Stimulated activated CD4-positive, alpha-beta T cell treated with anti-CD3 and anti-CD28 coated beads, Interleukin-2, amount 100 ng/mL, for 48 hours (primary cell): ENCODE data around the gene FHAD1.

Source experiments
- DNase-seq, 2 donors: peaks; one replicate each; pipeline ENCODE4 v3.0.0-alpha.2; 2020

The FHAD1 gene

DNA sequence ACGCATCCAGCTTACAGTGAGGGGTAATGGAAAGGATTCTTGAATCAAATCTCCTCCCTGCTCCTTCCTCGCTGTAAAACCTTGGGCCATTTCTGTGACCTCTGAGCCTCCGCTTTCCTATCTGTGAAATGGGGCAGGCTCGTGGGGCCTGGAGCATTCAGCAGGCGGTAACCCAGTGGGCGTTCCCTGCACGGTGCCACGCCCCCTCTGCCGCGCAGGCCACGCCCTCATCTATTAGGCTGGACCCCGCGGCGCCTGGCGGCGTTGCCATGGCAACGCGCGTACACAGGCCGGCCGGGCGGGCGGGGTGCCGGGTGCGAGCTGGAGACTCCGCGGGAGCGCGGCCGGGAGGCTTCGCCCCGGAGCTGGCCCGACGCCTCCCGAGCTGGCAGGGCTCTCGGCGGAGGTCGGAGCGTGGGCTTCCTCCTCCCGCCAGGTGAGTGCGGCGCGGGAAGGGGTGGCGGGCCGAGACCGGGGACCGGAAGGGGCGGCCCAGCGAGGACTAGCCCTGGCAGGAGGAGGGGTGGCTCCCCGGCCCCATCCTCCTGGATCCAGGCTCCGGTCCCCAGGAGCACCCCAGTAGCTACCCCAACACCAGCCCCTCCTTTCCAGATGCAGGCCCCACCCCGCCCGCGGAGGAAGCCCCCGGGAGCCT lies at the start of gene FHAD1:
Gene FHAD1, plus strand, starts transcription at position 264 of the 655 bp plus-strand sequence. CDS start 4,562 bp downstream, outside the sequence.
- DNase-seq, result peak; percentile 35 to 40

DNA sequence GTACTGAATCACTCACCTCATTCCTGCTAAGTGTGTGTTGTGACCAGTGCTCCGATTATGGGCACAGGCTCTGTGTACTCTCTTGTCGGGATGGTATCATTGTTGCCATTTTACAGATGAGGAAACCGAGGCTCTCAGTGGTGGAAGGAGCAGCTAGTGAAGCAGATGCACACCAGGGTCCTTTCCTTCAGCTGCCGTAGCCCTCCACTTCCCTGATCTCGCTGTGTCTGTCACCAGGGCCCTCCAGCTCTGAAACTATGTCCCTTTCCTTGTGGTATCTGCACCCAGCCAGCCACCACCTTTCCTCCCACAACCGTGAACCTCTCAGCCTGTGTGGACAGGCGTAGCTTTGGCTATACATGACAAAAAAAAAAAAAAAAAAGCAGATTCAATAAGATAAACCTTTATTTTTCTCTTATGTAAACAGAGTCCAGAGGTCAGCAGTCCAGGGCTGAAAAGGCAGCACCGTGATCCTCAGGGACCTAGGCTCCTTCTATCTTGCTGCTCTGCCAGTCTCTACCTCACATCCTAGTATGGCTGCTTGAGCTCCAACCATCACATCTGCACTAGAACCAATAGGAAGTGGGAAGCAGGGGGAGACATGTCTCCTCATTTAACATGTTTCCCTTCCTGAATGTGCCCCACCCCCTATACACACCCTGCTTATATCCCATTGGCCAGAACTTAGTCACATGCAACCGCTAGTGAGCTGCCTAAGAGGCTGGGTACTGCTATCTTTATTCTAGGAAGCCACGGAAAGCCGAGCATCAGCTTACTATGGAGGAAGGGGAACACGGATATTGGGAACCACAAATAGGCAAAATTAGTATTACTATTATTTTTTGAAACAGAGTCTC lies 49.2 kb upstream of the FHAD1 start:
- no peak for DNase-seq

DNA sequence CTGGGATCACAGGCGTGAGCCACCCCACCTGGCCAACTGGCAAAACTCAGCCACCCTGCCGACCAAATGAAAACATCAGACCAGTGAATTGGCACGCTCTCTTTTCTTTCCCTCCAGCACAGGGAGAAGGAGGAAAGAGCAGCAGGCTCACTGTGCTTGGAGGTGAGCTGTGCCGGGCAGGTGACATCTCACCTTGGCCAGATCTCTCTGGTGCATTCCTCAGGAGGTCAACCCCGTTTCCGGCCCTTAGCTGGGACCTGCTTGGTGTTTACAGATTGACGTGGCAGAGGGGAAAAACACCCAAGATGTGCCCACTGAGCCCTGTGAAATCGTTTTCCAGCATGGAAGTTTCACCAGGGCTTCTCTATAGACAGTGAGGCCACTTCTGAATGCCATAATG lies 48.3 kb upstream of the FHAD1 start:
- no peak for DNase-seq

DNA sequence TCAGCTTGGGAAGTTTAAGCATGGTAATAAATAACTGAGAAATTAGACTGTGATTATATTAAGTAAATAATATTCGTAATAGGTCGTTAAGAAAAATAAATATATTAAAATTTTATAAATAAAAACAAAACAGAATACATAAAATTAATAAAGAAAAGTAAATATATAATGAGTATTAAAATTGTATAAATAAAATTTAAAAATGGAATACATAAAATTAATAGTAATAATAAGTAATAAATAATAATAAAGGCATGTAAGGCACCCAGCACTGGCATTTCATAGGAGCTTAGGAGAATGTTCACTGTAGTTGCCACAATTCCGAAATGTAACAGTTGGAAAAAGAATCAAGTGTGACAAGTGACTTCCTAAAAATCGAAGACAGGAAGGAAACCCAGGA lies 45.8 kb upstream of the FHAD1 start:
- DNase-seq, result no peak

DNA sequence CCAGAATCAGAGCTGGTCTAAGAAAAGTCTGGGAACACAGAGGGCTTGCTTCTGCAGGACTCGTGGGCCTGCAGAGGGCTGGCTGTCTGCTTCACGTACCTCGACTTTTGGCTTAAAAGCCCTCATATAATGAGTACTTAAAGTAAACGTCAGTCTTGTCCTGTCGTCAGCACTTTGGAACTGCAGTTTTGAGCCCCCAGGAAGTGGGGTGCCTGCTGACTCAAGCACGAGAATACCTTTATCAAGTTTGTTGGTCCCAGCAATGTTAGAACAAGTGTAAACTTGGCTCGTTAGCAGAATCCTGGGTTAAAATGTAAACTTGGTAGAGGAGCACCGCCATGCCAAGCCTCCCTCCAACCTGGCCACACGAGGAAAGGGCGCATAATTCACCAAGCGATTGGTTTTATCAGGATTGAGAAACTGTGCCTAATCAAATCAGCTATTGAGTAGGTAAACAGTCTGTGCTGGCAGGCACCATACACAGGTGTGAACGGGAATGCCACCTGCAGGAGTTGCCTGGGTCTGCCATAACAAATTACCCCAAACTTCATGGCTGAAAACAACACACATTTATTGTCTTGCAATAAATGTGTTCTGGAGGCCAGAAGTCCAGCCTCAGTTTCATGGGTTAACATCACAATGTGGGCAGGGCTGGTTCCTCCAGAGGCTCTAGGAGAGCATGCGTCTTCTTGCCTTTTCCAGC lies 45.0 kb upstream of the FHAD1 start:
- DNase-seq, result no peak

DNA sequence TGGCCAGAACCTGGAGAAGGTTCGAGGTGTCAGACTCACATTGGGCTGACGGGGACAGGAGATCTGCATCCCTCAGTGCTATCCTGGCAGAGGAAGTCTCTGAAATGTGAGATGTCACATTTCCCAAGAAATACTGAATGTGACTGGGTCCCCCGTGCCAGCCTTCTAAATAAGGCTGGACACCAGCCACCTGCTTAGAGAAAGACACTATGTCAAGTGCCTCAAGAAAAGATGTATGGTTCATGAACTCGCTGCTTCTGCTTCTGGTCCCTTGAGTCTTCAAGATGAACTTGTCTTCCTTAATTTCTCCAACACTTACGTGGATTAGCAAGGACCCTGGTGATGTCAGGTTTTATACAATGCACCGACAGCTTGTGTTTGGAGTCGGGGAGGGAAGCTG lies 42.1 kb upstream of the FHAD1 start:
- no peak for DNase-seq

DNA sequence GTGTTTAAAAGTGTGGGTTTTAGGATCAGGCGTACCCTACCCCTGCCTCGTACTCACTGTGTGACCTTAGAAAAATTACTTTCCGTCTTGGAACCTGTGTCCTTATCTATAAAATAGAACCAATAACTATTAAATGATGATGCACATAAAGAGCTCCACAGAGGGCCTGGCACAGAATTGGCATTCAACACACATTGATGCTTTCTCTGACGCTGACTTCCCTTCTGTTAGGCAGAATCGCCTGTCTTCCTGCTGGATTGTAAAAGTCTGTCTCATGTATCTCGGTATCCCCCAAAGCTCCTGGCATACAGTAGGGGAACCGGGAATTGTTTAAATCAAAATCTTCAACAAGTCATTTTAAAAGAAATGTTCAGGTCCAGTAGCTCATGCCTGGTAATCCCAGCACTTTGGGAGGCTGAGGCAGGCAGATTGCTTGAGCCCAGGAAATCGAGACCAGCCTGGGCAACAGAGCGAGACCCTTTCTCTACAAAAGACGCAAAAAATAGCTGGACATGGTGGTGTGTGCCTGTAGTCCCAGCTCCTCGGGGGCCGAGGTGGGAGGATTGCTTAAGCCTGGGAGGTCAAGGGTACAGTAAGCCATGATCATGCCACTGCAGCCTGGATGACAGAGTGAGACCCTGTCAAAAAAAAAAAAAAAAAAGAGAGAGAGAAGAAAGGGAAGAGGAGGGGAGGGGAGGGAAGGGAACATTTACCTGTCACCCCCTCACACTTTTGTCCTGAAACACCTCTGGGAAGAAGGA lies 41.3 kb upstream of the FHAD1 start:
- DNase-seq, result no peak

DNA sequence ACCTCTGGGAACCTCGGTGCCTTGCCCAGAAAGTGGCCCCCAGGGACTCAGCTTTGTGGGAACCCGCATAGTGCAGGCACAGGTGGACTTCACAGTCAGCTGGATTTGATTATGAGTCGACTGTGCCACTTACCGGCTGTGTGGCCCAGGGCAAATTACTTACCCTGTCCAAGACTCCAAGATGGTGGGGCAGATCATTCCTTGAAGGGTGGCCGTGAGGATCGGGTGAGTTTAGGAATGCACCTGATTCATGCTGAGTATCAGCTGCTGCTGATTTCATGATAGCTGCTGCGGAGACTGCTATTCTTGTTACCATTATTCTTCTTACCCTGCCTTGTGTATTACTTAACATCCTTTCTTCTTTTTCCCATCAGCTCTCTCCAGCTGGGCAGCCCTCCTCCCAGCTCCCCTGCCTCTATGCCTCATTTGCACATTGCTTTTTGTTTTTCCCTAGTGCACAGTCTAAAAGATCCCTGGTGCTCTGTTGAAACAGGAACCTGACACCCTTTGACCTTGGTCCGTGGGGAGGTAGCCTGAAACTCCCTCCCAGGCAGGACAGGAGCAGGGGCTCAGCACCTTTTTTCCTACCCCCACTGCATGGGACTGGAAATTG lies 40.5 kb upstream of the FHAD1 start:
- no peak for DNase-seq

DNA sequence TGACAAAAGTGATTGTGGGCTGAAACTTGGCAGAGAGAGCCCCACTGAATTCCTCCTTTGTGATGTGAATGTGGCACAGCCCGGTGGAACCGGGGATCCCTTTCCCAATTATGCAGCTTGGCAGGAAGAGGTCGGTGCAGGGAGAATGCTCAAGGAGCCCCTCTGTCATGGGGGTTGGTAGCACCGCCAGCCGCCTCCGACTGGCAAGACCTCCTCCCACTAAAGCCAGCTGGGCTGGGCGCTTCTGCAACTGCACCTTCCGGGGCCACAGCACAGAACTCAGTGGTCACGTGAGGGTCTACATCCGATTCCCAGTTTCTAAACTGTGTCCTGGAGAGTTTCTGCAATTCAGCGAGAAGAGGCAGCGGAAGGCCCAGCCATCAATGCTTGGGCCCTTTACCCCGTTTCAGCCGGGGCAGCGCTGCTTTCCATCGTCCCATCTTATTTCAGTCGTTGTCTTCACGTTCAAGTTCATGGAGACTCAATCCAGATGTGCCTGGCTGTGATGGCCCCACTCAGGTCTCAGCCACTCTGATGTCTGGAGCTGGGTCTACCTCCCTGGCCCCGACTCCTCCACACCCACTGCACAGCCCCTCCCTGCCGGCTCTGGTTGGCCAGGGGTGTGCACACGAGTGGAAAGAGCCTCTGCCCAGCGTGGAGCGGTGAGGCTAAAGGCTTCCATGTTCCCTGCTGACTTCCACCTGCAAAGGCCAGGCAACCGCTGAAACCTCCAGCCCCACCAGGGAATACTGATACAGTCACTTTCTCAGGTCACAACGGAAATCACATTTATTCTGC lies 39.8 kb upstream of the FHAD1 start:
- DNase-seq, result no peak

DNA sequence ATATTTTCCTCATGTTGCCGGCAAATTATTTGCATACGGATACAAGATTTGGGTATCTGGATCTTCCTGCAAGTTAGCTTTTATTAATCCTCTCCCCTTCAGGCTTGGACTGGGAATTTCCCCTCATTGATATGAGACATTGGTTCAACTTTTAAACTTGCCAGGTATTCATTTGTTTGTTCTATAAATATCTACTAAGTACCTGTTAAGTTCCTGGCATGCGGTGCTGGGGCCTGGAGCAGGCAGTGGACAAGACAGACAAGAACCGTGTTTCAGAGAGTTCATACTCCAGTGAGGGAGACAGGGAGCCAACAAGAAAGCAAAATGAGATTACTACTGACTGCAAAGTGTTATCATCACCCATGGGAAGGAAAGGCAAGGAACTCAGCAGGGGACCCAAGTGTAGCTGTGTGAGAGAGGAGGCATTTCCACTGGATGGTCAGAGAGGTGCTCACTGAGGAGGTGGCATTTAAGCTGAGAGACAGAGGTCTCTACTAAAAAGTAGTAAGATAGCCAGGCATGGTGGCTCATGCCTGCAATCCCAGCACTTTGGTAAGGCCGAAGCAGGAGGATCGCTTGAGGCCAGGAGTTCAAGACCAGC lies 39.1 kb upstream of the FHAD1 start:
- DNase-seq, result no peak

DNA sequence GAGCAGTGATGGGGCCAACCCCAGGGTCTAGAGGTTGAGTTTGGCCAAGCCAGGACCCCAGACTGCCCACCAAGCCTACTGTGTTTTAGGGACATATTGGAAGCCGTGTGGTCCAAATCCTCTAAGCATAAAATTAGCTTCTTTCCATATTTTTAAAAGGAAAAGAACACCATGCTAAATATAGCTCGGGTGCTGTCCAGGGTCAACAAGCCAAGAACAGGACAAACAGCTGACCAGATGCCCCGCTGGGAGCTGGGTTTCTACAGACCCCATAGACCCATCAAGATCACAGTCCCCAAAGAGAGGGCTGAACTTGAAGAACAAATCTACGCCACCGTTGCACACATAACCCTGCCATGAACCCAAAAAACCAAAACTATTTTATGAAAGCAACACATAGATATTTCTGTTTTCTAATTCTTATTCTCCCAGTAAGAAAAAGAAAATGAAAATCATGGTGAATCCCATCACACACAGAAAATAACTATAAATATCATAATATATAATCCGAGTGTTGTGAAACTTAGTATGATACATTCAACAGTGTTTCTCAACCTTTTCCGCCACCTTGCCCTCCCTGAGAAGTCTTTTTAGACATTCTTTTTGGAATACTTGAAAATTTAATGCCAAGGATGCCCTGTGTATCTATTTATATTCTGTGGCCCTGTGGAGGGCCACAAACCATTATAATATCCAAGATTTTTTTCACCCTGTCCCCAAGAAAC lies 36.2 kb upstream of the FHAD1 start:
- no peak for DNase-seq

DNA sequence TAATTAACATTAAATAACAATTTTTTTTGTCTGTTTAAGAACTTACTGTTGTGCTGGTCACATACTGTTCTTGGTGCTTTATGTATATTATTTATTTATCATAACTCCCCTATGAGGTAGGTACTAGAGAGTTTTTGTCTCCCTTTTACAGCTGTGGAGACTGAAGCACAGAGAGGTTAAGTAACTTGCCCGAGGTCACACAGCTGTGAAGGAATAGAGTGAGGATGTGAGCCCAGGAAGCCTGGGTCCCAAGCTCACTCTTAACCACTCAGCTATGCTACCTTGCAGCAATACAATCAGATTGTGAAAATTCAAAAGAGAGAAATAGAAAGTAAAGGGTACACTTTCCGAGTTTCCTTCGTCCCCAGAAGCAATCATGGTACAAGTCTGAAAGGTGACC lies 35.6 kb upstream of the FHAD1 start:
- no peak for DNase-seq

DNA sequence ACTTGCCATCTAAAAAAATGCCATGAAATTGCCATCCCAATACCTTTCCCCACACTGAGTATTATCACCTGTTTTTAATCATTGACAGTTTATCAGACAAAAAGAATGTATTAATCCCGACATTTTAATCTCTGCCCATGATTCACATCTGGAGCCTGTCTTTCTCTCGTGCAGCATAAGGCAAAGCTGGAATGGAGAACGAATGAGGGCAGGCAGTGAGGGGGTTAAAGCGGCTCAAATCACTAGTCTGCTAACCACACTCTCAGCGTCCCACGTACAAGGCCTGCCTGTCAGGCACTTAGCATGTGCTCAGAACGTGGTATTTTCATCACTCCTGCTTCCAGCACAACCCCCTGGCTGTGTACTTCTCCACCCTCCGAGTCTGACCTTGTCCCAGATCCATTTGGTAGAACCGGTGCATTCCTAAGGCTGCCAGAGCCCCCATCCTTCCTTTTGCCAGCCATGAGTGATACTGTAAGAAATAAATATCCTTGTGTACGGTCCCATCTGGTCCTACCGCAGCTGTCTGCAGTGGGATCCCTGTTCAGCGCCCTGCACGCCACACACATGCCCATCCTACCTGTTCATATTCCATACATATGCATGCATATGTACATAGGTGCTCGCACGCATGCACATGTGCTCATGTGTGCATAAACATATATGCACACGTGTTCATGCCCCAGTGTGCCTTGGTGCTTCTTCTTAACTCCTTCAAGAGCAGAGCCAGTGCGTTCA lies 34.6 kb upstream of the FHAD1 start:
- DNase-seq, result no peak

DNA sequence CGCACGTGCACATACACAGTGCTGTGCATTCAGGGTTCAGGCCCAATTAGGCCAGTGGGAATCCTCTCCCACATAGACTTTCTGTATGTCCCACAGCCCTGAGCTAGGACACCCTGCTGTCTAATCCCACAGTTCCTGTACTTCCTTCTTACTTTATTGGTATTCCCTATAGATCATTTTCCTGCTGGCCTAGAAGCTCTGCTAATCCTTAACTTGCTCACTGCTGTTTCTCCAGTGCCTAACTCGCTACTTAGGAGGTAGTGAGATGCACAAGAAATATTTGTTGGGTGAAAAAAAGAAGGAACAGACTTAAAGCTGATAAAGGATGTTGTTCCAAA lies 34.1 kb upstream of the FHAD1 start:
- no peak for DNase-seq

DNA sequence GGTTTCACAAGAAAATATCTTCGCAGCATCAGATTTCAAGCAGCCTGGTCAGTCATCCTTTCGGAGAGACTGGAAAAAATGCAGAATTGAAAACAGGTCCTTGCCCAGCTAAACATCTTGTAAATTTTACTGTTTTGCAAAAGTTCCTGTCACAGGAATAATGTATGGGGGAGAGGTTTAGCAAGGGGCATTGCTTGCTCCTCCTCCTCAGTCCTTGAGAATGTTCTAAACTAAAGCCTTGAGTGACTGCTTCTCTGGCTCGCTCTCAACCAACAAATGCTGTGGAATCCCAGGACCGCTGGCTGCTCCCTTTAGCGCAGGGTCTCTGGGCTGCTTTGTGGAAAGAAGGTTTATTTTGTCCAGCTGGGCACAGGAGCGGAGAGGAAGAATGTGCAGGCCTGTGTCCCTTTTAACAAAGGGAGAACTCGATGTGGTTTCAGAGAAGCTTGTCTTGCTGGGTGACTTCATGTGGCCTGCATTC lies 33.6 kb upstream of the FHAD1 start:
- DNase-seq, result no peak

DNA sequence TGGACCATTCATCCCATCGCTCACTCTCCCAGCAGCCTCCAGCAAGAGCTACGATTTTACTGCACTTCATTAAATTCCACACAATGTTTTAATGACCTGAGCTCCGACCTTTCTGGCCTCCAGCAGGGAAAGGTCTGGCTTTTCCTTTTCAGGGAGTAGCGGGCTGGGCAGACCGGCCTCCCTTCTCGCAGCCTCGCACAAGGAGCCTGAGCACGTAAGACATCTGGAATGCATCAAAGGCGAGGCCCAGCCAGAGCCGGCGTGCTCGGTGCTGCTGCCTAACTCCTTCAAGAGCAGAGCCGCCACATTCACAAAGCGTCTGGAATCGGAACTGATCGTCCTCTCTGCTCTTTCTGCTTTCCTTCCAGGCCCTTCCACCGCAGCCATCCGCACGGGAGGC lies 32.5 kb upstream of the FHAD1 start:
- no peak for DNase-seq

DNA sequence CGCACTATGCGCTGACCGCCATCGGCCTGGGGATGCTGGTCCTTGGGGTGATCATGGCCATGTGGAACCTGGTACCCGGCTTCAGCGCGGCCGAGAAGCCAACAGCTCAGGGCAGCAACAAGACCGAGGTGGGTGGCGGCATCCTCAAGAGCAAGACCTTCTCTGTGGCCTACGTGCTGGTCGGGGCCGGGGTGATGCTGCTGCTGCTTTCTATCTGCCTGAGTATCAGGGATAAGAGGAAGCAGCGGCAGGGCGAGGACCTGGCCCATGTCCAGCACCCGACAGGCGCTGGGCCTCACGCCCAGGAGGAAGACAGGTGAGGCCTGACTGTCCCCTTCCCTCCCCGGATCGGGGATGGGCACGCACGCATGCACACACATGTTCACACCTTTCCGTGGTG lies 31.9 kb upstream of the FHAD1 start:
- no peak for DNase-seq

DNA sequence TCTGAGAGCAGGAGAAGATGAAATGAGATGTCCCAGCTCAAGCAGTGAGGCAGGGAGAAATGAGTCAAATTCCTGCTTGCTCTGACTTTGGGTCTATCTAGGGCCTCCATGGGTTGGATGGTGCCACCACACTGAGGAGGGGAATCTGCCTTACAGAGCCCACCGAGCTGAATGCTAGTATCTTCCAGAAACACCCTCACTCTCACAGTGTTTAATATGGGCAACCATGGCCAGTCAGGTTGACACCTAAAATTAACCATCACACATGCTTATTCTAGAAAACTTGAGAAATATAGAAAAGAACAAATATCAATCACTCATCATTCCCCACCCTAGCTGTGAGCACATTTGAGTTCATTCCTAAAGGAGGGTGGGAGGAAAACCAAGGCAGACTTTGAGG lies 29.4 kb upstream of the FHAD1 start:
- DNase-seq, result no peak

DNA sequence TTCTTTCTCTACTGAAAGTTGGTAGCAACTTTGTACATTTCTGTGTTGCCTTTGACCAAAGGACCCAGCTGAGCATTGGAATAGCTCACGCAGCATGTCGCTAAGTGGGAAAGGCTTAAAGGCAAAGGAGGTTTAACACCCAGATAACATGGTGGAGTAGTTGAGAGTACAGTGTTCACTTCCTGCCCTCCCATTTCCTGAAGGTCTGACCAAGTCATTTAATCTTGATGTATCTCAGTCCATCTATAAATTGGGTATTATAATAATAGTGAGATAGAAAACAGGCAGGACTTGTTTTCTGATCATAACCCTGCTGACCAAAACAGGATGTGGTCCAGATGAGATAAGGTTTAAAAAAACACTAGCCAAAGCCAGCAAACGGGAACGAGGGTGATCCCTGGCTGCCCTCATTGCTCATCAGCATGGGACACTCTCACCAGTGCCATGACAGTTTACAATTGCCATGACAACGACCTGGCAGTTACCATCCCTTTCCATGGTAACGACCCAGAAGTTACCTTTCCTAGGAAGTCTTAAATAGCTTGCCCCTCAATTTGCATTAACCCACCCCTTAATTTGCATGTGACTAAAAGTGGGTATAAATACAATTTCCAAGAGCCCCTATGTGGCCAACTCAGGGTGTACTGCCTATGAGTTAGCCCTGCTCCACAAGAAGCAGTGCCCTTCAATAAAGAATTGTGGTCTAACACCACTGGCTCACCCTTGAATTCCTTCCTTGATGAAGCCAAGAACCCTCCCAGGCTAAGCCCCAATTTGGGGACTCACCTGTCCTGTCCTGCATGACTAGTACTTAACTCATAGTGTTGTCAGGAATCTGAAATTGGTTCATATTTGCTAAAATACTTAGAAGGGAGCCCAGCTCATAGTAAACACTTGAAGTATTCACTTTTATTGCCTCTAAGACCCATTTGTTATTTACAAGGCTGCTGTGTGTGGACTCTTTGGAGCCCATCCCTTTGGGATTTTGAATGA lies 28.4 kb upstream of the FHAD1 start:
- DNase-seq, result no peak
